CMK (cell line): ENCODE measurements around the gene MXI1.
A peak's percentile ranks its signal among the peaks of the same experiment; 100 is the strongest.
"Not testable (repeated sequence)": the region's sequence is repeated elsewhere in the genome, so short reads cannot be mapped to it uniquely, and the experiment has no call there.

Experiments
- DNase-seq: peaks from one replicate; pipeline ENCODE4 v3.0.0-alpha.2; 2010; ENCODE audit warnings: low read depth

Gene MXI1

DNA sequence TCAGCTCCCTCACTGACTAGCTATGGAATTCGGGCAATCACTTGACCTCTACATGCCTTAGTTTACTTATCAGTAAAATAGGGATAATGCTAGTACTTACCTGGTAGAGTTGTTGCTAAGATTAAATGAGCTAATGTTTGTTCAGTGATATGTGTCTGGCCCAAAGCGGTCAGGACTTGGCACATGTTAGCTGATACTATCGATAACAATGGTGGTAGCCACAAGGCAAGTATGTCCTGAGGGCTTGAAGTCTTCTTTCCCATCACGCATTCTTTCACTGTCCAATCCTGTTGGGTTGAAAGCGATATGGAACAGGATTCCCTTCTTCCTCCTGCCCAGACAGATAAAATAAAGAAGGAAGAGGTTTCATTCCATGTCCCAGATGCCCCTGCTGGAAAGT, 25.5 kb upstream of the MXI1 start:
- DNase-seq, result no peak

DNA sequence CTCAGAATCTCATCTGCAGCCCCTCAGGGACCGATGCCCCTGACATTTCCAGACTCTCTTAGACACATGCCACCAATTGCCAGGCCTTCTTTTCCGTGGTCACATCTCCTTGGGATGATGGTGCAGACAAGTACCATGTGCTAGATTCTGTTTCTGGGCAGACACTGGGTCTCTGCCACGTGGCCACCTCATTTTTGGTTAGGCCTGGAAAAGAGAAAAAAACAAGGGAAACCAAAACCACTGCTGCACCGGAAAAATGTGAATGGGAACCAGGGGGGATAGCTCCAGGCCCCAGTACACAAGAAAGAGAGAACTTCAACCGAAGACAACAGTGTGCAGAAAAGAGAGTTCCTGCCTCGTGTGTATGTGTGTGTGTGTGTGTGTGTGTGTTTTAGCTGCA, 23.0 kb upstream of the MXI1 start:
- no peak for DNase-seq

- DNase-seq, result not testable (repeated sequence)
Measured at GRCh38 chr10:110185646-110186182, 21.7 kb upstream of the MXI1 start.

GRCh38 chr10:110190170-110190569, 17.2 kb upstream of the MXI1 start:
- DNase-seq, result no peak

DNA sequence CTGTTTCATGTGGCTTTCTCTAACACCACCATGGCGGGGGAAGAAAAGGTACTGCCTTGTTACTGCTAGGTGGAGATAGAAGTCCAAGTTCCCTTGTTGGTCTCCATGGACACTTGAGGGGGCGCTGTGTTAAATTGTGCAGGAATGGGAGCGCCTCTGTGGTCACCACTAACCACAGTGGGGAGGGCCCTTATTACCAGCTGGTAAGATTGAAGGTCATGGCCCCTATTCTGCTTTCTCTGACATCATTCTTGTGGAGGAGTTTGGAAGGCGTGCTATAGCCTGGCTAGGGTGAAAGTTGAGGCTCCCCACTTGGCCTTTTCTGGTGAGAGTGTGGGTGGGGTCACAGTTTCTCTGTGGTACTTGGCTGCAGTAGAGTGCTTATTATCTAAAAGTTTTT, 14.9 kb upstream of the MXI1 start:
- DNase-seq, result no peak

DNA sequence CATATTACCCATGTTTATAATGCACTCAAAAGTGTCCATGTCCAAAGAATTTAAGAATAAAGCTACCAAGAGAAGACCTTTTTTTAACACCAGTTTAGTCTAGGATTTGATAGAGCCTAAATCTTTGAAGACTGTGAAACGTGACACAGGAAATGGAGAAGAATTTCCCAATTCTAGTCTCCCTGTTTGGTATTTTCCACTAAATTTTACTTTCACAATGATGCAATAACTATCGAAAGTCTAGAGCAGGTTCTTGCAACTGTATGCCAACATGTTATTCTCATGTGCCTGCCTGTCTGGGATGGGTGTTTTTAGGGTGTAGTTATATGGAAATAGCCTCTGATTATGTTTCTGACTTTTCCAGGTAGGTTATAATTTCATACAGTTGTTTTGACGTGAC, 6.9 kb upstream of the MXI1 start:
- no peak for DNase-seq

GRCh38 chr10:110201046-110201445, 6.4 kb upstream of the MXI1 start:
- DNase-seq, result not testable (repeated sequence)

DNA sequence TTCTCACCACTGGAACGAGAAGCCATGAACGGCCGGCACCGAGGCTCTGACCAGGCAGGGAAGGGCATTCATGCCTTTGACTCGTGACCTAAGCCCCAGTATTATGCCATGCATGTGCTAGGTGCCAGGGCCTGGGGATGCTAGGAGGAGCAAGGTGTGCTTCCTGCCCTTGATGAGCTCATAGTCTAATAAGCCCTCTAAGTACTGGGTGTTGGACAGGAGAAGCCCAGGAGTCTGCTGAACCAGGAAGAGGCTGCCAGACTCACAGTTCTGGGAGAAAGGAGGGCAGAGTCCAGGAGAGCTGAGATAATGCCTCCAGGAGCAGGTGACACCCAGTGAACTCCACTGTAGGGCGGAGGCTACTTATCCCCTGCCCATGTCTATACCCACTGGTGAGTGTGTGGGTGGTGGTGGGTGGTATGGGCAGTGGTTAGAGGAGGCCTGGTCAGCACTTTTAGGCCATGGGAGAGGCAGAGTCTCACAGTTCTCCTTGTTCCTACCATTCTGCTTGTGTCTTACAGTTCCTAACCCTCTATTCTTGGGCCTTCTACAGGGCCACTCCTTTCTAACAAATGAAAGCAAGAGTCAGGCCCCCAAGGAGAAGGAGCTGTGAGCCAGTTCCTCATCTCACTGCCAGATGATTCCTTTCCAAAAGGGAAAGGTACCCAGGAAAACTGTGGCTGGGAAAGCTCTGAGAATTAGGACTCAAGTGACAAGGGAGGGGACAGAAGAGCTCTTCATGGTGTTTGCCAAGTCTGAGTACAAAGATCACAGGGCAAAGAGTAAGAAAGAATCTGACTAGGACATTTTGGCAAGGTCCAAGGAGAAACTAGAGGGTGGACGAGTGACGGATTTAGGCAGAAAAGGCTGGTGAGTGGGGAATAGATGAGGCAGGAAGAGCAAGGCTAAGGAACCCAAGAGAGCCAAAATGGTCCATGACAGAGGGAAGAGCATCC, 3.6 kb upstream of the MXI1 start:
- no peak for DNase-seq

- DNase-seq, result no peak
Measured at GRCh38 chr10:110205051-110205675, 2.2 kb upstream of the MXI1 start.

DNA sequence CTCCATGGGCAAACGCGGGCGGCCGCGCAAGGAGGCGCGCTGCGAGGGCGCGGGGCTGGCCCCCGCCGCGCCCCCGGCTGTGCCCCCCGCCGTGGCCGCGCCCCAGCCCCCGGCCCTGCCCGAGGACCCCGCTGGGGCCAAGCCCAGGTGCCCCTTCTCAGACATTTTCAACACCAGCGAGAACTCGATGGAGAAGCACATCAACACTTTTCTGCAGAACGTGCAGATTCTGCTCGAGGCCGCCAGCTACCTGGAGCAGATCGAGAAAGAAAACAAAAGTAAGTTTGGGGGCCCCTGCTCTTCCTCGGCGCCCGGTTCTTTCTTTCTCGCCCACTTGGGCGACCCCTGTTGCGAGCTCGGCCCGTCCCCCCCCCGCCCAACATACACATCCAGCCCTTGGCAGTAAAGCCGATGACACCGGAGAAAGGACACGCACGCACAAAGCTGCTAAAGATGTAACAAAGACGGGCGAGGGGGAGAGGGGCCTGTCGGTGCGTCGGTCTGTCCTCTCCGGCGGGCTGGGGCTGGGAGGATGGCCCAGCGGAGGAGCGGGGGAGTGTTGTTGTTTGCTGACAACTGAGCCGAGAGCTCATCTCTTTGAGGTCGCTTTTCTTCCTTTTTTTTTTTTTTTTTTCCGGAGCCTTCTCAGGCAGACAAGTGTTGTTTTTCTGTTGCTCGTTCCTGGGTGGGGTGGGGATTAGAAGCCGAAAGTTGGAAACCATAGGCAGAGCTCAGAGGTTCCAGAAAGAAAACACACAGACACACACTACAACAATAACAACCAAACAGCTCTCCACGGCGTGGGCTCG, 604 bp downstream of the MXI1 start:
- no peak for DNase-seq

- DNase-seq, result no peak
Measured at GRCh38 chr10:110208614-110209453, 1.4 kb downstream of the MXI1 start.

DNA sequence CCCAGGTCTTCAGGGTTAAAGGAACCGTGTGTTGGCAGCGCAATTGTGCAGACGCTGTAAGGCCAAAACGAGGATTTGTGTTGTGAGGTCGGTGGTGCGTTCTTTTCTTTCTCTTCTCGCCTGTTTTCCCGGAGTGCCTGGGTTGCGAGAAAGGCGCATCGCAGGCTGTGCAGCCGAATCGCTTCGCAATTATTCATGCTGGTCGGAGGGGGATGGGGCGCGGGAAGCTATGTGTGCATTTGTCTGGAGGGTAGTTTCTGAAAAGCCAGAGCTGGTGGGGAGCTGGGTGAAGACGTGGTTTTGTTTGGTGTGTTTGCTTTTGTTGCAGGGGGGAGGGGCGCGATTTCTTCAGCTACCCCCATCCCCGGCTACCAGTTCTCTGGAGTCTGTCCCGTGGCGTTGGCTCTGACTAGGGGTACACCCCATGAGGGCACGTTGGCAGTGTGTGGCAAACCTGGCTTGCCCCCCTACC, 2.1 kb downstream of the MXI1 start:
- no peak for DNase-seq

DNA sequence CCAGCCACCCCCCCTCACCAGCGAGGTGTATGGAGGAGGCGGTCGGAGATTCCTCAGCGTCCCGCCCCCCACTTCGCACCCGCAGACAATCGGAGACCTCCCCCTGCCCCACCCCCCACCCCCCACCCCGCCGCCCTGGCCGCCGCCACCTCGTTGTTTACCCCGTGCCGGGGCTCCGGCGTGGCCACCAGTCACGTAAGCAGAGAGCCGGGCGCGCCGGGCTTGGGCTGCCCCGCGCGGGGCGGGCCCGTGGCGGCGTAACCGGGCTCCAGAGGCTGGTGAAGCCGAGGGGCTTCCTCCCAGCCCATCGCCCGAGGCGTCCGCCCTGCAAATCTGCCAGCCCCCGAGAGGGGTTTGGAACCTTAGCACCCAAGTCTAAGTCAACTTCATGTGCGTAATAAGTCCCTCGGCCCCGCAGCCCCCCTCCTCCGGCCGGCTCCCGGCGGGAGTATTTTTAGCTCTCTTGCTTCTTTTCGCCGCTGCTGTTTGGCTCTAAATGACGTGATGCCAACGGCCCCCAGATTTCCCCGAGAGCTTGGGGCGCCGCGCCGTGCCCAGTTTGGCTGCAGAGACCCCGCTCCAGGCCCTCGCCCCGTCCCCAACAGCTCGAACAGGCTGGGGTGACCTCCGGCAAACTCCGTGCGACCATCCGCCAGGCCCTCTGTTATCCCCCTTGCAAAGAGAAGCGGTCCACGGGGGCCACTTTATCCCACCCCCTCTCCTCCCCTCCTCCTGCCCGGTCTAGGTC, 2.7 kb downstream of the MXI1 start:
- DNase-seq, result no peak

DNA sequence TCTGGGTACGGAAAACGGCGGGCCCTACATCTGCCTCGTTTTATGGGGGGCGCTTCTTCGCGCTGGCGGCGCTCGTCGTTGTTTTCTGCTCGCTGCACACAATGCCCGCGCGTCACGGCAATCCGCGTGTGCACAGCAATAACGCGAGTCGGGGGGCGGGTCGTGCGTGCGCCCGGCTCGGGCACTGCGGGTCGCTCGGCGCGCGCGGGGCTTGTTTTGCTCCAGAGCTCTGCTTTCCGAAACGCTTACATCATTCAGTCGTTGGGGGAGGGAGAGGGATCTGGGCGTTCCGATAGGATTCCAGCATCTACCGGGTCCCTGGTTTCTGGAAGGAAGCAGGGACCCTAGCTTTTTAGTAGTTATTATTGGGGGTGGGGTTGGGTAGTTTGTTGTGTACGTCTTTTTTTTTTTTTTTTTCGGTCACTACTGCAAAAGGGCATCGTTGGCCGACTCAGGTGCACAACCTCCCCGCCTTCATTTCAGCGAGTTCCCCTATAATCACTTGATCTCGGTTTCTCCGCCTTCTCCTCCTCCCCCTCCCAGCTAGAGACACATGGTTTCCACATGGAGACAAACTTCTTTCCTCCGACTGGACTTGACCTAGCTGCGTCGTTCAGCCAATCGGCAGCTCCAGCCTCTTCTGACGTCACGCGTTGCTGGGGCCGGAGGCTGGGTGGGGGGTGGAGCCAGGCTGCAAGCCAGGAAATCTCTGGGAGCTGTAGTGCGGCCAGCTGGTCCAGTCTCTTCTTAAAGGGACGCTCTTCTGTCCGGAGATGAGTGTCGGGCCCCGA, 3.5 kb downstream of the MXI1 start:
- DNase-seq, result peak; percentile 76

DNA sequence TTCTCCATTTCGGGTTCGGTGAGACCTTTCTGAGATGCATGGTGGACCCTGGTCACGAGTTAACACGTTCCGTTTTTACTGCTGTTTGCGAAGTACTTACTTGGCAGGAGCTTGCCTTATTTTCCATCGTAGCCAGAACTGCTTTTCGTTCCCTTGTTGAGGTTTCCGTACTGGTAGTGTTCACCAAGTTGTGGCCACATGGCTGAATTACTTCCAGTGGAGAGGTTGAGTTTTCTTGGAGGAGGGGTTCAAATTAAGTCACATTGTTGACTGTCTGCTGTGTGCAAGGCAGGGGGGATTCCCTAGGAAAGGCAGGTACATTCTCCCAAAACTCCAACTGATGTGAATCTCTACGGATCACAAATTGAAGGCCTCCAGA, 4.0 kb downstream of the MXI1 start:
- no peak for DNase-seq

- DNase-seq, result no peak
Measured at GRCh38 chr10:110212119-110213006, 5.0 kb downstream of the MXI1 start.

DNA sequence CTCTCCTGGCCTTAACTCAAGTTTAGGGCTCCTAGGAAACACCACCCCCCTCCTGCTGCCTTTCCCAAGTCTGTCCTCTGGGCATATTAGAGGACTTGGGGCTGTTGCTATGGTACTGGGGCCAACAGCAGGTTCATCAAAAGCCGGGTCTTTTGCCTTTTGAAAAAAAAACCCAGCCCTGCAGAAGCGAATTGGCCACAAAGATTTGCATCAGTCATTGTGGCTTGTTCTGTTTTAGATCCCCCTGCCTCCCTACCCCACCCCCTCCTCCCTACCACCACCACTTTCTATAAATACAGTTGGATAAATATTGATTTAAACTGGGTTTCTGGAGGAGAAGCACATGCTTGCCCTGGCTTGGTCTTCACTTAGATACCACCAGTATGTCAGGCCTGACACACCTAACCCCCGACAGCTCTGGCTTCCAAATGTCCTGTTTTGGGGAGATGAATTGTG, 7.0 kb downstream of the MXI1 start:
- no peak for DNase-seq

DNA sequence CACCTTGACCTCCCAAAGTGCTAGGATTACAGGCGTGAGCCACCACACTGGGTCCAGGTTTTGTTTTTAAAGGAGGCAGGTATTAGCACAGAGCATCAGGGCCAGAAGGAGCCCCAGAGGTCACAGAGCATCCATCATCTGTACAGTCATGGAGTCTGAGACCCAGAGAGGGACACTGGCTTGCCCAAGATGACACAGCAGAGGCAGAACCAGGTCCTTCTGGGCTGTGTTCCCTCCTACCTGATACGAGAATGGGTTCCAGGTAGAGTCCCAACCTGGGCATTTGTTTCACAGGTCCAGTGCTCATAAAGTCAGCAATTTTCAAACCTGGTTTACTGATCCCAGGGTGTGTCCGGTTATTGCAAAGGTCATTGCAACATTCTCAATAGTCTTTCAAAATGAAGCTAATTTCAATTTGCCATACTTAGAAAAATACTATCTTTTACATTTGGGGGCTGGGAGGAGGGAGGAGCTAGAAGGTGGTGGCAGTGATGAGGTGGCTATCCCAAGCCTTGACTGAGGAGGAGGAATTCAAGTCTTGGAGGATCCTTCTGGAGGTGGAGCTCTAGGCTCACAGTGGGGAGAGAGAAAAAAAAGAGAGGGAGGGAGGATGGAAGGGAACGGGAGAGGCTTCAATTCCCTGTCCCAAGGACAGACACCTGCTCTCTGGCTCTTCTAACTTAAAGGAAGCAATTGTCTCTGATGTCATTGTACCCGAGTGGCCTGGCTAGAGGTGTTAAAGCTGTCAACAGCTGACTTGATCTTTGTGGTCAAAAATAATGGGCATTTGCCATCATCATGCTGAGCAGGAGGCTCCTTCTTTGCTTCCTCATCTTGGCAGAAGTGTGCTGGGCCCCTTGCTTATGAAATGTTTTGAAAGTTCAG, 8.1 kb downstream of the MXI1 start:
- no peak for DNase-seq
